Superior temporal gyrus (tissue), 1 donor: ENCODE data around the gene COX8A.

ENCODE experiments used
- DNase-seq: peaks from one replicate; pipeline ENCODE4 v3.0.0-alpha.2; 2016; ENCODE audit errors: extremely low spot score

The COX8A gene

GRCh38 chr11:64001484-64002420 lies 27.3 kb downstream of the COX8A start:
- no peak for DNase-seq

GRCh38 chr11:64003807-64004589 lies 29.6 kb downstream of the COX8A start:
- DNase-seq, result no peak

GRCh38 chr11:64004590-64004984 lies 30.2 kb downstream of the COX8A start:
- no peak for DNase-seq

GRCh38 chr11:64005691-64006090 lies 31.3 kb downstream of the COX8A start:
- no peak for DNase-seq

- DNase-seq, result no peak
Measured at GRCh38 chr11:64006398-64006797, 32.0 kb downstream of the COX8A start.

GRCh38 chr11:64007160-64007628 lies 32.8 kb downstream of the COX8A start:
- no peak for DNase-seq

- DNase-seq, result peak; percentile 55
Measured at GRCh38 chr11:64007629-64008282, 33.3 kb downstream of the COX8A start.

- no peak for DNase-seq
Measured at GRCh38 chr11:64008283-64008913, 34.0 kb downstream of the COX8A start.

- no peak for DNase-seq
Measured at GRCh38 chr11:64008914-64009633, 34.7 kb downstream of the COX8A start.

- DNase-seq, result no peak
Measured at GRCh38 chr11:64009710-64010109, 35.3 kb downstream of the COX8A start.

- no peak for DNase-seq
Measured at GRCh38 chr11:64010783-64011182, 36.4 kb downstream of the COX8A start.

- no peak for DNase-seq
Measured at GRCh38 chr11:64011371-64011770, 37.0 kb downstream of the COX8A start.

GRCh38 chr11:64013141-64013896 lies 38.9 kb downstream of the COX8A start:
- no peak for DNase-seq

- DNase-seq, result no peak
Measured at GRCh38 chr11:64014356-64014755, 39.9 kb downstream of the COX8A start.

GRCh38 chr11:64015510-64015909 lies 41.1 kb downstream of the COX8A start:
- no peak for DNase-seq

- no peak for DNase-seq
Measured at GRCh38 chr11:64015935-64016845, 41.8 kb downstream of the COX8A start.

GRCh38 chr11:64017945-64018224 lies 43.5 kb downstream of the COX8A start:
- DNase-seq, result no peak

- DNase-seq, result no peak
Measured at GRCh38 chr11:64018310-64018709, 43.9 kb downstream of the COX8A start.
